GM19238 (cell line): Measurements from ENCODE around the gene STXBP6.

Experiments used
- DNase-seq: peaks from one replicate; pipeline ENCODE4 v3.0.0; 2011; ENCODE audit warnings: low spot score; ENCODE audit not compliant: insufficient read length

Gene STXBP6

GRCh38 chr14:25052385-25052784 lies 2.4 kb upstream of the STXBP6 start:
- no peak for DNase-seq

GRCh38 chr14:25050269-25051150 lies 563 bp upstream of the STXBP6 start:
- no peak for DNase-seq

GRCh38 chr14:25049093-25049567 lies 817 bp downstream of the STXBP6 start:
- no peak for DNase-seq

DNA sequence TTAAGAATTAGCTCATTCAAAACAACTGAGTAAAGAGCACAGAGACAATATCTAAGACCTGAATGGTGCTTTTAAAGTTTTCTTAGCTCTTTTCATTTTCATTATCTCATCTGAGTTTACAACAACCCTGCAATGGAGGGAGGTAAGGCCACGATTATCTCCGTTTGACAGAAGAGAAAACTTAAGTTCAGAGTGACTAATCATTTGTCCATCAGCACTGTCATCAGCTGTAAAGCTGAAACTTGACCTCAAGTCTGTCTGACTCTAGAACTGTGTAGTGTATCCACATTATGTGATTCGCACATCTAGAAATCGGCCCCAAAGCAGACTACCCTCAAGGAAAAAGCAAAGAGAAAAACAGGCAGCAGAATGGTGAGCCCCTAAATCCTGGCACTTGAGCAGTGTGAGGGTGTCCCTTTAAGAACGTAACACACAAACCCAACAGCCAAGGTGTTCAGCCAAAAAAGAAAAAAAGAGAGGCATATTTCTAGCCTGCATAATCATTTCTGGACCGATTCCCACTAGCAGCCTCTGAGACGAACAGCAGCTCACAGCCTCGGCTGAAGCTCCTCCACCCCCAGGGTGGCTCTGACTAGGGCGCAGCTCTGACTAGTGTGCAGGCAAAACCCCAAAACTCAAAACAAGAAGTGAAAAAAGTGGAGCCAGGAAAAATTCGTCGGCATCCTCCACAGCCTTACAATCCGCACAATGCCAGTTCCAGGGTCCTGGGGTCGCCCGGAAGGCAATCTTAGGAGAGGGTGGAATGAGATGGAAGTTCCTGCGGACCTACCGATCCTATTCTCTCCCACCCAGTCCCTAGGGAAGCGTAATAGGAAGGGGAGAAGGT lies 1.6 kb downstream of the STXBP6 start:
- DNase-seq, result no peak

- DNase-seq, result no peak
Measured at GRCh38 chr14:25046301-25046943, 3.5 kb downstream of the STXBP6 start.

- no peak for DNase-seq
Measured at GRCh38 chr14:25044106-25044698, 5.7 kb downstream of the STXBP6 start.

DNA sequence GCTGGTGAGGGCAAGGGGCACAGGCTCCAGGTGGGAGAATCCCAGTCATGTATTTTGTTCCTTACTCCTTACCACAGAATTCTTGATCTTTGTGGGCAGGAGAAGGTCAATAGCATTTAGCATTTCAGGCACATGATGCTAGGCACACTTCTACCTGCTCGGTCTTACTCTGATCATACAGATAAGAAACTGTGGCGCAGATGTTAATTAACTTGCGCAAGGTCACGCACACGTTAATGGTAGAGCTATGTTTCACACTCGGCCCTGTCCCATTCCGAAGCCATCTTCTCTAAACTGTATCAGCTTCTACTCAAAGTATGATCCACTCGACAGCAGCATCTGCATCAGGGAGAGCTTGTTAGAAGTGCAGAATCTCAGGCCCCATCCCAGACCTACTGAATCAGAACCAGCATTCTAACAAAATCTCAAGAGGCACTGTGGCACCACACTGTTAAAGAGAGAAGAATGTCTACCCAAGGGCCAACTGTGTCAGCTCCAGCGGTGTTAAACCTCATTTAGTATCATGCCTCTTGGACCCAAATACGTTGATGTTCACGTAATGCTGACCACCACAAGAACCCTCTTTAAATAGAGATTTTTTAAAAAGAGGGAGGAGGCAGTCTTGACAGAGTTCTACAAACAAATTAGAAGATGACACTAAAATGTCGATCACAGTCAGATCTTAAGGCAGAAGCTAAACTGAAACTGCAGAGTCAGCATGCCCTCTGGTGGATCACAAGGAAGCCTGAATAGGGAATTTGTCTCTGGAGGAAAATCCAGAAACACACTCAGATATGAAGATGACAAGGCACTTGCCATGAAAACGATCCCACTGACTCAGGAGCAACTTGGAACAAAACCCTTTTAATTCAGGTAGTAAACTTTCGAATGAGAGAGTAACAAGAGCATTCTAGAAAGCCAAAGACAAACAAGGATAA lies 7.3 kb downstream of the STXBP6 start:
- no peak for DNase-seq

DNA sequence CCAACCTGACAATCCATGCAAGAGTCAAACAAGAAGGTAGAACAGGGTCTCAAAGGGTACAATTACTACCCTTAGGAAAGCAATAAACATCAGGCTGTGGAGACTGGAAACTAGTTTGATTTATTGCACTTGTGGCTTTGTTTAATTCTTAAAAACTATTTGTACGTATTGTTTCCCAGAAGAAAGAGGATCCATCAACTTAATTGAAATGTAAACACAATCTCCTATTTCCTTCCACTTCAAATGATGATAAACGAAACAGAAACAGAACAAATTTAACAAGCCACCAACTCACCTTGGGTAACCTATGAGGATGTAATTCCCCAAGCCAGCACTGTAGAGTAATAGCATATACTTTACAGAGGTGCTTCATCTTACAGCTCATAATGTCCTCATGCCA lies 8.0 kb downstream of the STXBP6 start:
- no peak for DNase-seq

GRCh38 chr14:25041484-25041883 lies 8.5 kb downstream of the STXBP6 start:
- no peak for DNase-seq

GRCh38 chr14:25039933-25040332 lies 10.0 kb downstream of the STXBP6 start:
- DNase-seq, result no peak

- no peak for DNase-seq
Measured at GRCh38 chr14:25038044-25038668, 11.8 kb downstream of the STXBP6 start.

DNA sequence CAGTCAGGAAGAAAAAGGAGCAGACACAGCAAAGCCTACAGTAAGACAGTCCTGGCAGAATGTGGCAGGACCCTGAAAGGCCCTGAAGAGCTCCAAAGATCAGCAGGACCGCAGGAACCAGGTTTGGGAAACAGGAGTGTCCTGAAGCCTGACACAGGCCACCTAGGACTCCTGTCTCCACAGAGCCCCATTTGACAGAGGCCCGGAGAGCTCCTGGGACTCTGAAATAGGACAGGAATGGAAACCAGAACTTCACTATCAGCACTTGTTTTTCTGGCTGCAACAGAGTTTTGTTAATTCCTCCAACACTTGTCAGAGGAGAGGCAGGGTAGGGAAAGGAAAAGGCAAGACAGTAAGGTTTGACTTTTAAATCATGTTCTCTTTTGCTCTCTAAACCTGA lies 12.9 kb downstream of the STXBP6 start:
- DNase-seq, result no peak

DNA sequence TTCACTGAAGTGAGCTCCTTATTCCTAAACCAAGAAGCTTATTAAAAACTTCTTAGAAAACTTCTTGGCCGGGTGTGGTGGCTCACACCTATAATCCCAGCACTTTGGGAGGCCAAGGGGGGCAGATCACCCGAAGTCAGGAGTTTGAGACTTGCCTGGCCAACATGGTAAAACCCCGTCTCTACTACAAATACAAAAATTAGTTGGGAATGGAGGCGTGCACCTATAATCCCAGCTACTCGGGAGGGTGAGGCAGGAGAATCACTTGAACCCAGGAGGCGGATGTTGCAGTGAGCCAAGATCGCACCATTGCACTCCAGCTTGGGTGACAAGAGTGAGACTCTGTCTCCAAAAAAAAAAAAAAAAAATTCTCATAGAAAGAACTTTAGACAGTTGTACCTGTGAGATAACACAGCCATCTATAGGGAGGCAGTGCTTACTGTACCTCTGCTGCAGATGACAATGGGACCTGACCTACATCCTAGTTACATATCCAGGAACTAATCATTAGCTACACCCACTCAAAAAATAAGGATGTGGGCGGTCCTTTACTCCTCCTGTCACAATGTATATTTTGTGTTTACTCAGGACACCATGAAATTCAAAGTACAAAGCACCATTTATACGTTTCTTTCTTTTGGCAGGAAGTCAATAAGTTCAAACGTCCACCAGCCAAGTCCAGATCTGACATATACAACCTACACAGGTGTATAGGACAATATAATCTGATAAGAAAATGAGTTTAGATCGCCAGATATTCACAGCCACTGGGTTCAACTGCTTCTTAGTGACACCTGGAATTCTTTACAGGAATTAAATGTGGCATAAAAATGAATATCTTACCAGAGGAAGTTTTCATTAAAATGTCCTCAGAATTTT lies 14.9 kb downstream of the STXBP6 start:
- no peak for DNase-seq

GRCh38 chr14:25033358-25033757 lies 16.6 kb downstream of the STXBP6 start:
- DNase-seq, result no peak

- no peak for DNase-seq
Measured at GRCh38 chr14:25032092-25032784, 17.7 kb downstream of the STXBP6 start.

DNA sequence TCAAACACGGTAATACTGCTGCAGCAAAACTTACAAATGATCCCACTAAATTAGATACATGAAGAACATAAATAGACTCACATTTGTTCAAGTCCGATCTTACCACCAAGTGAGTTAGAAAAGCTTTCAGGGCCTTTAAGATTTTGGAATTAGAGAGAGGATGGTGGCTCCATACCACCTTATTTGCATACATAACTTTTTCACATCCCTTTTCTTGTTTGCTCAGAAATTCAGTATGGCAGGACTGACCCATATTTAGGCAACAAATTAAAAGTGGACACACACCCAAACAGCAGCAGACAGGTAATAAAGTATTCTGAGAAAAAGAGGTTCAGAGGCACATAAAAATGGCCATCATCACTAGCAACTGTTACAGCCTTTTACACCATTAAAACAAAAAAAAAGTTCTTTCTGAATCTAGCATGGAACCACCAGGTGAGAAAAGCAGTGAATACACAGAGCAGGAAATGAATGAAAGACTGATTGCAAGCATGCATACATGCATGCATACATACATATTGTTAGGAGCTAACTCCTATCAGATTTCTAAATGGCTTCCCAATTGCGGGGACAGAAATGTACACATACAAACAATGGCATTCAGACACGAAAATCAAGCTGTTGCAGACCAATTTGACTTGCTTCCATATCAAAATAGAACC lies 23.3 kb downstream of the STXBP6 start:
- no peak for DNase-seq

GRCh38 chr14:25019892-25020291 lies 30.1 kb downstream of the STXBP6 start:
- no peak for DNase-seq

GRCh38 chr14:25017562-25017961 lies 32.4 kb downstream of the STXBP6 start:
- no peak for DNase-seq
